Measurements from ENCODE around the gene PRKN. TPM values are rescaled to one million over a fixed set of nuclear protein-coding genes. Genes with fewer than 3 reads are reported as not detected.

Gene PRKN
- total RNA-seq, 1 donor from 2014 or later, result 5.1 TPM

DNA sequence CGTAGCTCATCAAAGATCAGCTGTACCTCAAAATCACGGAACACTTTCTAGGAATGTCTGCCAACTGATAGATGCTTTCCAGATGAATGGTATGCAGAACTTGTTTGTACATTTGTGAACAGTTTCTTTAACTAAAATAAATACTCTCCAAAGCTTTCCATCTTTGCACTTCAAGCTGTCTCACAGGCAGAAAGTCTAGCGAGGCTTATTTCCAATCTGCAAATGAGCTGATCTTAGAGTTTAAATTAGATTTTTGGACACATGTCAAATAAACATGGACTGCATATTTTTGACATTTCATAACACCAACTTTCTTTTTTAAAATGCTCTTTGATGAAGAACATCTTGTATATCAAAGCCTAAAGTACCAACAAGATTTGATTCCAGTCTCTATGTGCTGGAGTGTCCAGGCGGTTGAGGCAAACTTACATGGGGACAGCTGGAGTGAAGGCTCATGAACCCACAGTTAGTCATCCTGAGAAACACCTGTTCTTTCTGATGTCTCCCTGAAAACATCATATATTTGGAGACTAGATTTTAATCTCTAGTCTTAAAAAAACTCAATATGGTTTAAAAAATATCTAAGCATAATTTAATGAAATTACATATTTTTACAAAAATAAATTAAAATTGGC, 1185.1 kb downstream of the PRKN start:
- TF ChIP-seq CTCF (IDR thresholded peaks at IDR 0.05; ENCODE audit: unreplicated experiment), result no peak
- H3K36me3 Mint-ChIP-seq (ENCODE audit: low read depth, unreplicated experiment), result no peaks in the 10 kb centered on the region
- no peaks in the 10 kb centered on the region for H3K27me3 Mint-ChIP-seq (ENCODE audit: unreplicated experiment)
- no peak for DNase-seq (ENCODE audit: low spot score)
- H3K27ac Mint-ChIP-seq (ENCODE audit: unreplicated experiment), result no peak overlapping the region
- H3K4me3 Mint-ChIP-seq (ENCODE audit: unreplicated experiment), result no peak overlapping the region
- peaks cover 17% of the 10 kb centered on the region for H3K4me1 Mint-ChIP-seq (ENCODE audit: unreplicated experiment)
- H3K9me3 Mint-ChIP-seq (ENCODE audit: unreplicated experiment), result no peaks in the 10 kb centered on the region

DNA sequence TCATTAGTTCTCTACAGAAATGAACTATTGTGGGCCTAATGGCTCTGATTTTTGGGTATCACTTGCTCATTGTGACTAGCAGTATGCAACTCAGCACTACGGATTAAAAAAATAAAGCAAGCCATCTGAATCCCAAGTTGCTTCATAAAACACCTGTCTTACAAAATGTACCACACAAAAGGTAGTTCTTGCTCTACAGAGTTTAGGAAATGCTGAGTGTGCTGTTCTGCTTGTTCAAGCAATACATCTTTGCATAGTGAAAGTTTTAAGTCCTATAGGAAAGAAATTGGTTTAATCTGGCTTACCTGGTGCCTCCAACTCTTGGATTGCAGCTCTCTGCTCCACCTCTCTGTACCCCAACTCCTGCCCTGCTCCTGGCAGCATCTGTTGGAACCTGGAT, 1187.0 kb downstream of the PRKN start:
- no peak for TF ChIP-seq CTCF (IDR thresholded peaks at IDR 0.05; ENCODE audit: unreplicated experiment)
- Mint-ChIP-seq H3K4me1 (ENCODE audit: unreplicated experiment) (peaks cover 25% of the 10 kb centered on the region), H3K27ac (ENCODE audit: unreplicated experiment) (no peak overlapping the region), H3K36me3 (ENCODE audit: low read depth, unreplicated experiment) (no peaks in the 10 kb centered on the region), H3K9me3 (ENCODE audit: unreplicated experiment) (no peaks in the 10 kb centered on the region), H3K4me3 (ENCODE audit: unreplicated experiment) (no peak overlapping the region), H3K27me3 (ENCODE audit: unreplicated experiment) (peaks cover 1% of the 10 kb centered on the region)
- no peak for DNase-seq (ENCODE audit: low spot score)

DNA sequence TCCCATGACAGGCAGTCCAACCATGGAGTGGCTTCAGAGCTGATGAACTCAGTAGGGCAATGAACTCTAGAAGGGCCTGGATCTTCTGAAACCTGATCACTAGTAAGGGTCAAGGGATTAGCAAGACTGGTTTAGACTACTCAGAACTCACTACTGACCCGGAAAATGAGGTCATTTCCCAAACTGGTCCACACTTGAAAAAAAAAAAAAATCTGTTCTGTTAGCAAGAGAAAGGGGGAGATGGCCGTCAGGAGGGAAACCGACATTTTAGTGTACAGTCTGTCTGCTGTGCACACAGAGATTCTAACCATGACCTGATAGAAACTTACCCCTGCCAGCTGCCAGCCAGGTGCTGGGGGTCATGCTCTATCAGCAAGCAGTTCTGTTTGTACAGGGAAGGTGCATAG, 1191.3 kb downstream of the PRKN start:
- Mint-ChIP-seq H3K9me3 (ENCODE audit: unreplicated experiment) (no peaks in the 10 kb centered on the region), H3K4me1 (ENCODE audit: unreplicated experiment) (peaks cover 13% of the 10 kb centered on the region), H3K27ac (ENCODE audit: unreplicated experiment) (no peak overlapping the region), H3K27me3 (ENCODE audit: unreplicated experiment) (peaks cover 1% of the 10 kb centered on the region), H3K4me3 (ENCODE audit: unreplicated experiment) (no peak overlapping the region), H3K36me3 (ENCODE audit: low read depth, unreplicated experiment) (no peaks in the 10 kb centered on the region)
- TF ChIP-seq CTCF (IDR thresholded peaks at IDR 0.05; ENCODE audit: unreplicated experiment), result no peak
- no peak for DNase-seq (ENCODE audit: low spot score)

DNA sequence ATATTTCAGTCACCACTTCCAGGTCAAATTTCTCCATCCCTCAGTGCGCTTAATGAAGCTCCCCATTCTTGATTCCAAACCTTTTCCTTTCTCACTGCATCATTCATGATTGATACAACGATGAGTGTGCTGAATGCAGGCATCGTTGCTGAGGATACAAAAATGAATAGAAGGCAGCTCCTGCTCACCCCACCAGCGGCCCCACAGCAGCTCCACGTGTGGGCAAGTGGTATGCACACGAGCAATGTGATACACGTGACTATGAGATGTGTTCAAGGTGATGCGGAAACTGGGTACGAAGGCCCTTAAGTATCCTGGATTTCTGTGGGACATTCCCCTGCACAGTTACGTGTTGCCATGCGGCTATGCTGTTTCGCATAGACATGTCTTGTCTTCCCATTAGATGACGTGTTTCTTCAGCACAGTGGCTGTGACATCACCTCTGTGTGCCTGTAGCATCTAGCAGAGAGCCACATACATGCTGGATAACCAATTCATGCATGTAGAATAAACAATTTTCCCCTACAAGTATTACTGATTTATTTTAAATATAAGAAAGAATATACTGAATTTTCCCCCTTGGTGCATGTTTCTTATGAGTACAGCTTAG, 1193.2 kb downstream of the PRKN start:
- TF ChIP-seq CTCF (IDR thresholded peaks at IDR 0.05; ENCODE audit: unreplicated experiment), result no peak
- Mint-ChIP-seq H3K36me3 (ENCODE audit: low read depth, unreplicated experiment) (no peaks in the 10 kb centered on the region), H3K9me3 (ENCODE audit: unreplicated experiment) (no peaks in the 10 kb centered on the region), H3K4me3 (ENCODE audit: unreplicated experiment) (no peak overlapping the region), H3K27ac (ENCODE audit: unreplicated experiment) (no peak overlapping the region), H3K27me3 (ENCODE audit: unreplicated experiment) (peaks cover 1% of the 10 kb centered on the region), H3K4me1 (ENCODE audit: unreplicated experiment) (peaks cover 14% of the 10 kb centered on the region)
- DNase-seq (ENCODE audit: low spot score), result no peak

GRCh38 chr6:161533266-161533665, 1194.3 kb downstream of the PRKN start:
- no peak for TF ChIP-seq CTCF (IDR thresholded peaks at IDR 0.05; ENCODE audit: unreplicated experiment)
- peaks cover 1% of the 10 kb centered on the region for H3K27me3 Mint-ChIP-seq (ENCODE audit: unreplicated experiment)
- no peaks in the 10 kb centered on the region for H3K9me3 Mint-ChIP-seq (ENCODE audit: unreplicated experiment)
- H3K4me1 Mint-ChIP-seq (ENCODE audit: unreplicated experiment), result peaks cover 18% of the 10 kb centered on the region
- H3K36me3 Mint-ChIP-seq (ENCODE audit: low read depth, unreplicated experiment), result no peaks in the 10 kb centered on the region
- no peak overlapping the region for H3K27ac Mint-ChIP-seq (ENCODE audit: unreplicated experiment)
- no peak overlapping the region for H3K4me3 Mint-ChIP-seq (ENCODE audit: unreplicated experiment)
- no peak for DNase-seq (ENCODE audit: low spot score)
